Activated T-cell treated with anti-CD3 and anti-CD28 coated beads, Interleukin-2, amount 50 U/mL, for 24 hours (primary cell): ENCODE data around the gene PABPN1L.

ENCODE experiments used
- DNase-seq: peaks from one replicate; pipeline ENCODE4 v3.0.0-alpha.2; 2020
- H3K27ac Mint-ChIP-seq: 2 replicates; pipeline ENCODE4 v1.8.0; 2020; ENCODE audit warnings: mild to moderate bottlenecking, mixed read lengths
- H3K27me3 Mint-ChIP-seq: 2 replicates; pipeline ENCODE4 v1.8.0; 2020; ENCODE audit warnings: mixed read lengths
- H3K36me3 Mint-ChIP-seq: 2 replicates; pipeline ENCODE4 v1.8.0; 2020; ENCODE audit warnings: low read depth, mixed read lengths
- H3K4me1 Mint-ChIP-seq: 2 replicates; pipeline ENCODE4 v1.8.0; 2020; ENCODE audit warnings: low read depth, mixed read lengths
- H3K4me3 Mint-ChIP-seq: 2 replicates; pipeline ENCODE4 v1.8.0; 2020; ENCODE audit warnings: mild to moderate bottlenecking, moderate library complexity, mixed read lengths
- H3K9me3 Mint-ChIP-seq: 2 replicates; pipeline ENCODE4 v1.8.0; 2020; ENCODE audit warnings: mixed read lengths

PABPN1L gene

DNA sequence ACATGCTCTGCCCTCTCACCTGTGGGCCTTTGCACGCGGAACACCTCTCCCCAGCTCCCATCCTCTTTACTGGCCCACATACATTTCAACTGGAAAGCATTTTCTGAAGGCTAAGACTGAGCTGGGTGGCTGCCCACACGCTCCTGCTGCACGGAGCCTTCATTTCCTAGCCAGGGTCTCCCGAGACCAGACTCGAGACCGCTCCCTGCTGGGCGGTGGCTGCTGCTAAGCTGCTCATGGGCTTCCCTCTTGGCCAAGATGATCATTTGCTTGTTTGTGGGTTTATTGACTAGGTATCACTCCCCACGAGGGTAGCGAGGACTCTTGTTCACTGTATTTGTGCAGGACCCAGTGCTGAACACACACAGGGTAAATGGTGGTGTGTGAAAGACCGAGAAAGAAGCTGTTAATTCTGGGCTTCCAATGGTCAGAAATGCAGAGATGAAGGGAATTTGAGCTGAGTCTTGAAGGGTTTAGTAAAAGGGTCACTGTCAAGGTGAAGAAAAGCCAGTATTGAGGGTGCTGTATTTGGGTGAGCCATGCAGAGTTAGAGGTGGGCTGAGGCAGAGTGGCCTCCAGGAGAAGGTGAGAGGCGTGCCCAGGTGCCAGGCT, 8.6 kb downstream of the PABPN1L start:
- Mint-ChIP-seq H3K4me1 (peaks cover 33% of the 10 kb centered on the region), H3K4me3 (peak overlapping the region; percentile 98), H3K27ac (peak overlapping the region; percentile 96), H3K36me3 (peaks cover 57% of the 10 kb centered on the region), H3K27me3 (no peaks in the 10 kb centered on the region), H3K9me3 (no peaks in the 10 kb centered on the region)
- DNase-seq: peak; percentile 83

DNA sequence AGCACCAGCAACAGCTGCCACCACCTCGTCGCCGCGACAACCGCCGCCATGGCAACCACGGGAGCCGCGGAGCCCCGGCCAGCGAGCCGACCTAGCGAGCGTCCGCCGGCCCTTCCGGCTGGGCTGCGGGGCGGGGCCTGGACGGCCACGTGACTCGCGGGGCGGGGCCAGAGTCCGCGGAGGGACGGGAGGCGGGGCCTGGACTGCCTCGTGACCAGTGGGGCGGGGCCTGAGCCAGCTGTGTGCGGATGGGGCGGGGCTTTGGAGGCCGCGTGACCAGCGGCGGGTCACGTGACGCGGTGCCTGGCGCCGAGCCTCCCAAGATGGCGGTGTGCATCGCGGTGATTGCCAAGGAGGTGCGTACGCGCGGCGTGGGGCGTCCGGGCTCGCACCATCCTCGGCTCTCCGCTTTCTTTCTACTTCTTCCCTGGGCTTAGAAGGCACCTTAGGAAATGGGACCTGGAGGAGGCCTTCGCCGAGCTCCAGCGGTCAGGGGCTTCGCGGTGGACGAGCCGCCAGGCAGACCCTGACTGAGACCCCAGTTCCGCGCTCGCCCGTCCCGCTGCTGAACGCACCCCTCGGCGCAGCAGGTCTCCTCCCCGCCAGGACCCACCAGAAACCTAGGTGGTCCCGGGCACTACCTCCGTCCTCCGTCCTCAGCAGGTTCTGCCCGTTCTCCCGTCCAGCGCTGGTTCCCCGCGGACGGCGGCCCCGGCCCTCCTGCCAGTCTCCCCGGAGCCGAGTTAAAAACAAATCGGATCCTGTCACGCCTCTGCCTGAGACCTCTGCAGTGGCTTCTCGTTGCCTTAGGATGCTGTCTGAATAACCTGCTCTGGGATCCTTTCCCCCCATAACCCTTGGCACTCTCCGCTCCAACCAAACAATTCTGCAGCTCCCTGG, 9.4 kb downstream of the PABPN1L start, which contains the start of the genes GALNS and TRAPPC2L:
Gene GALNS, minus strand, starts transcription at position 120 of the 900 bp plus-strand sequence. Its CDS starts 70 bp downstream, at position 50.
Gene TRAPPC2L, plus strand, starts transcription at position 300 of the 900 bp plus-strand sequence. Its CDS starts 24 bp downstream, at position 324.
- Mint-ChIP-seq H3K27ac (peak within 1 kb of the TSS; percentile 96), H3K36me3 (peaks cover 50% of the 10 kb centered on the region), H3K27me3 (no peaks in the 10 kb centered on the region), H3K4me1 (peaks cover 33% of the 10 kb centered on the region), H3K9me3 (no peaks in the 10 kb centered on the region), H3K4me3 (peak within 1 kb of the TSS; percentile 98)
- peak; percentile 99 for DNase-seq

DNA sequence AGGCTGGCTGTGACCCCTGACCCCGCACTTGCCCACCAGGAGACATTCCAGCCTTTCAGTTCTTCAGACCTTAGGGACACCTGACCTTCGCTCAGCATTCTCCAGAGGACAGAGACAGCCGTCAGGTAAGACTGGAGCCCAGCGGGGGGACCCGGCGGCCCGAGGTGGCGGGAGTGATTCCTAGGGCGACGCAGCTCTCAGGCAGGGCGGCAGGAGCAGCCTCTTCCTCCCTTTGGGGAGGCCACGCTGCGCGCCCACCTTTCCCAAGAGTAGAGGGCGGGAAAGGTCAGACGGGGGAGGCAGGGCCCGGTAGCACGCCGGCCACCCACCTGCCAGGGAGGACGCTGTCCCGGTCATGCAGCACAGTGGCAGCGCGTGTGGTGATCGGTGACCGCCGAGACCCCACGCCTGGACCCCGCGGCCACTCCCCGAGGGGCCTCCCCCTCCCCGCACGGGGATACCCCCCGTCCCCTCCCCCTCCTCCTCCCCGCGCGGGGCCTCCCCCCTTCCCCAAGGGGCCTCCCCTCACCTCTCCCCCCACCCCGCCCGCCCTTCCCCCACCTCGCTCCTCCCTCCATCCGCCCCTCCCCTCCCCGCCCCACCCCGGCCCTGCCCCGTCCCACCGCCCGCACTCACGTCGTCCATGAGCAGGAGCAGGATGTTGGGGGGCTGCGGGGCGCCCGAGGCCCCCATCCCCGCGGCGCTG, 10.2 kb downstream of the PABPN1L start:
- Mint-ChIP-seq H3K27ac (peak overlapping the region; percentile 80), H3K36me3 (peaks cover 42% of the 10 kb centered on the region), H3K4me1 (peaks cover 33% of the 10 kb centered on the region), H3K4me3 (peak overlapping the region; percentile 98), H3K27me3 (no peaks in the 10 kb centered on the region), H3K9me3 (no peaks in the 10 kb centered on the region)
- DNase-seq: peak; percentile 47

DNA sequence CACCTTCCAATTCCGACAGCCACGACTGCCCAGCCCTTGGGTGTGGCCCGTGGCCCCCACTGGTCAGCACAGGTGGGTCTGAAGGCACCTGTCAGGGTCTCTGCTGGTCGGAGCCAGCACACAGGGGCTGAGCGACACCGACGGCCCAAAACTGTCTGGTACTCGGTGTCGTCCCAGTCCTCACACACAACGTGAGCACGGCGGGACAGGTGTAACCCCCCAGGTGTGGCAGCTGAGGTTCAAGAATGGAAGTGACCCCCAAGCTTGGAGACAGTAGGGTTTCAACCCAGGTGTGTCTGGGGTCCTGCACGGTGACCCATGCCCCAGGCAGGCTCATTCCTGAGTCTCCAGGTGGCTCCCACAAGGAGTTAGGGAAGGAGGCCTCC, 10.7 kb downstream of the PABPN1L start:
- Mint-ChIP-seq H3K27ac (peak overlapping the region; percentile 80), H3K4me3 (peak overlapping the region; percentile 78)

DNA sequence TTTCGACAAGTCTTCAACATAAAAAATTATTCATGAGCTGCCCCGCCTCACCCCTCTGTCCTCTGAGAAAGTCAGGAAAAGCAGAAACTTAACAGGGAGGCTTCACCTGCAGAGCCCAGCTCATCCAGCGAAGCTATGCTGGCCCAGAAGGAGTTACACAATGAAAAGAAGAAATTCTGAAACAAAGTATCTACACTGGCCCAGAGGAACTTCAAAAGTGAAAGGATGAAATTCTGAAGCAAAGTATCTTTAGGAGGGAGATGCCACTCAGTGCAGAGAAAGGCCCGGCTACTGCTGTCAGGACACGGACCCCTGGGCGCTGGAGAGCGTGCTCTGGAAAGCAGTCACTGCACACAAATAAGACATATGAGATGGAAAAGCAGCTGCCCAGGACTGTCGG, 11.3 kb downstream of the PABPN1L start:
- Mint-ChIP-seq H3K27me3 (no peaks in the 10 kb centered on the region), H3K27ac (peak overlapping the region; percentile 19), H3K9me3 (no peaks in the 10 kb centered on the region), H3K4me1 (peaks cover 33% of the 10 kb centered on the region), H3K36me3 (peaks cover 32% of the 10 kb centered on the region), H3K4me3 (peak overlapping the region; percentile 78)
- no peak for DNase-seq

More for the DNA sequence above, 10.7 kb downstream of the PABPN1L start:
- no peak for DNase-seq
- Mint-ChIP-seq H3K4me1 (peaks cover 33% of the 10 kb centered on the region), H3K36me3 (peaks cover 38% of the 10 kb centered on the region), H3K9me3 (no peaks in the 10 kb centered on the region), H3K27me3 (no peaks in the 10 kb centered on the region)

DNA sequence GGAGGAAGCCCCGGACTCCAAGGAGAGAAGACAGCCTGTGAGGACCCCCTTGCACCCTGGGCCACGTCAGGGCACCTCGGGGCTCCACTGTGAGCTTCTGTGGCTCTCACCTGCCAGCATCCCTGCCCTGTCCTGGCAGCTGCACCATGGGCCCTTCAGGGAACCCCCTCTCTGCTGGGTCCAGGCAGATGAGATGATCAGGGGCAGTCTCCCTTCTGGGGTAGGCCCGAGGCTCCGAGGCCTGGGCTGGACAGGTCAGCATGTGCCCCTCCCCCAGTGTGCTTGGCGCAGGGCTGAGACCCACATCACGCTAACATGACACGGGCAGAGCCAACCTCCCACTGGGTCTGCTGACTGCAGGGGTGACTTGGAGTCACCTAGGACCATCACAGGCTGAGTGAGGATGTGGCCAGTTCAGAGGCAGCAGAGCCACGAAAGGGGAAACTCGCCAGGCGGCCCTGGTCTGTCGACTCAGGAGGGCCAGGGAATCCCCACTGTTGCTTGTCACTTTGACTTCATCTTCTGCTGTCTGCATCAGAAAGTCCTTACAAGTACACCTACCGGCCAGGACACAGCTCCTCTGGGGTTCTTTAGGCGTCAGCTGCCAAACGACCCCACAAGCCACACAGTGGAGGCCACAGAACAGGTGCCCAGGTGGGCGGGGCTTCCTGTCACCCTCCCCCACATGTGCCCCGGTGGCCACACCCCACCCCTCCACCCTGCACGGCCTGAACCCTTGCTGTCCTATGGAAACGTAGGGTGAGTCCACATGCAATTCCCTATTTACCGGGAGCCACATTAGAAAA, 12.0 kb downstream of the PABPN1L start:
- Mint-ChIP-seq H3K9me3 (no peaks in the 10 kb centered on the region), H3K4me3 (peak overlapping the region; percentile 78), H3K36me3 (peaks cover 27% of the 10 kb centered on the region), H3K27ac (peak overlapping the region; percentile 19), H3K4me1 (peaks cover 33% of the 10 kb centered on the region), H3K27me3 (no peaks in the 10 kb centered on the region)
- peak; percentile 47 for DNase-seq

DNA sequence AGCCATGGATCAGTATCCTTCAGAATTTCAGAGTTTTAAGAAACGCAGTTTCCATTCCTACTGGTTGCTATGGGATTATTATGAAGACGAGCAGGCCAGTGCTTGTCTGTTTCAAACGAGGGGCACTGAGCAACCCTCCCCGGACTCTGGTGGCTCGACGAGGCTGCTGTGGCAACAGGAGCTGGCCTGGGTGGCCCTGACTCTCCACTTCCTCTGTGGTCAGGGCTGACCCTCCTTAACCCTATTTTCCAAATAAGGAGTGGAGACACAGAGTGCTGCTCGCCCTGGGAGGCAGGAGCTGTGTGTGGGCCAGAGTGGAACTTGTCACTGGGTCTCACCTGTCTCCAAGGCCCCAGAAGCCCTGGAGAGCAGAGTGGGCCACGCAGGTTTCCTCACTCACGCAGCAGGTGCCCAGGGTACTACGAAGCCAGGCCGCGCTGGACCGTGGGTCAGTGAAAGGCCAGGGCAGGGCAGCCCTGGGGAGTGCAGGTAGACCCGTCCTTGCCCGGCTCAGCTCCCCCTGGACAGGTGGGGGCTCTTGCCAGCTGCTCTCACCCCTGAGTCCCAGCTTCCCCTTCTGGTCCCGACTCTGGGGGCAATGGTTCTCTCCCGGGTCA, 13.0 kb downstream of the PABPN1L start:
- H3K4me3 Mint-ChIP-seq: no peak overlapping the region

DNA sequence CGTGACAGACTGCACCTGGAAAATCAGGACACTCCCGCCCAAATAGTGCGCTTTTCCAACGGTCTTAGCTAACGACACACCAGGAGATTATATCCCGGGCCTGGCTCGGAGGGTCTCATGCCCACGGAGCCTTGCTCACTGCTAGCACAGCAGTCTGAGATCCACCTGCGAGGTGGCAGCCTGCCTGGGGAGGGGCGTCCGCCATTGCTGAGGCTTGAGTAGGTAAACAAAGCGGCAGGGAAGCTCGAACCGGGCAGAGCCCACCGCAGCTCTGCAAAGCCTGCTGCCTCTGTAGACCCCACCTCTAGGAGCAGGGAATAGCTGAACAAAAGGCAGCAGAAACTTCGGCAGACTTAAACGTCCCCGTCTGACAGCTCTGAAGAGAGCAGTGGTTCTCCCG, 14.8 kb downstream of the PABPN1L start:
- Mint-ChIP-seq H3K4me3 (no peak overlapping the region), H3K4me1 (peaks cover 17% of the 10 kb centered on the region), H3K27me3 (no peaks in the 10 kb centered on the region), H3K9me3 (no peaks in the 10 kb centered on the region), H3K27ac (no peak overlapping the region), H3K36me3 (peaks cover 11% of the 10 kb centered on the region)
- no peak for DNase-seq

More for the DNA sequence above, 13.0 kb downstream of the PABPN1L start:
- Mint-ChIP-seq H3K27ac (no peak overlapping the region), H3K4me1 (peaks cover 26% of the 10 kb centered on the region), H3K27me3 (no peaks in the 10 kb centered on the region), H3K9me3 (no peaks in the 10 kb centered on the region), H3K36me3 (peaks cover 18% of the 10 kb centered on the region)
- no peak for DNase-seq

DNA sequence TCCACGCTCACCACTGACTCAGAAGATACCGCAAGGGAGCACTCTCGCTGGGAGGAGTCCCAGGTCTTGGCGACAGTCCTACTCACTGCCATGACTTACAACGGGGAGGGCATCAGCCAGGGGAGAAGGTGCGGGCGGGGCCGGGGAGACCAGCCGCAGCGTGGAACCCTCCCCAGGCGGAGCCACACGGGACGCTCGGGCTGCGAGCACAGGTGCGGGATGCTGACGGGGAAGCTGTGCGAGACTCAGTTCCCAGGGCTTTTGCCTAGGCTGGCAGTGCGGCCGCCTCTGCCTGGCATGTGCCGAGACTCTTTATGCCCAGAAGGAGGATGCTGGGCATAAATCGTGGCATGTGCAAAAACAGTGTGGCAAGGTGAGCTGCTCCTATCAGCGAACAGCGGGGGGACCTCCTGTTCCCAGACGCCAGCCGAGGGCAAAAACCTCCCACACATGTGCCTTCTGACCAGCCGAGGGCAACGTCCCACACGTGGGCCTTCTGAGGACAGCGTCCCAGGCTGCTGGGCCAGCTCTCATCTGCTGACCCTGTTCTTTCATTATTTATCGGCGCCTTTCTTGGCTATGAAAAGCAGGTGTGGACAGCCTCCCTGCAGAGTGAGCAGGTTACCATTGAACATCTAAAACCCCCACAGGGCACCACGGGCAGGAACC, 15.8 kb downstream of the PABPN1L start:
- peaks cover 11% of the 10 kb centered on the region for H3K36me3 Mint-ChIP-seq

DNA sequence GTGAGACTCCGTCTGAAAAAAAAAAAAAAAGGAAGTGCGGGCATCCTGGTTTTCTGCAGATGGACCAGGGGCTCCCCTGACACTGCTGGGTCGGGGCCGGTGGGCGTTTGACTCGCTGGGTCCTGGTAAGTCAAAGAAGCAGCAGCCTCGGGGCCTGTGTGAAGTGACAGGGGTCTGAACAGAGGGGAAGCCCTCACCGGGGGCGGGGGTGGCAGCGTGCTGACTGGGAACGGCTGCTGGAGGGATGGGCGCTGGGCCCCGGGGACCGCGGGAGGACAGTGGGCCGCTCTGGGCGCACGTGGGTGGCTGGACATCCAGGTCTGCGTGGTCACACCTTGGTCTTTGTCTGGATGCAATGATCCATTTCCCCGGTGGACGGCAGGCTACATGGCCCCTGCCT, 17.9 kb downstream of the PABPN1L start:
- H3K4me3 Mint-ChIP-seq: no peak overlapping the region
- no peak overlapping the region for H3K27ac Mint-ChIP-seq
- no peaks in the 10 kb centered on the region for H3K9me3 Mint-ChIP-seq
- no peaks in the 10 kb centered on the region for H3K4me1 Mint-ChIP-seq
- peaks cover 11% of the 10 kb centered on the region for H3K36me3 Mint-ChIP-seq
- no peaks in the 10 kb centered on the region for H3K27me3 Mint-ChIP-seq
- DNase-seq: no peak

More for the DNA sequence above, 15.8 kb downstream of the PABPN1L start:
- Mint-ChIP-seq H3K9me3 (no peaks in the 10 kb centered on the region), H3K27me3 (no peaks in the 10 kb centered on the region), H3K27ac (no peak overlapping the region), H3K4me3 (no peak overlapping the region), H3K4me1 (peaks cover 13% of the 10 kb centered on the region)
- DNase-seq: no peak

DNA sequence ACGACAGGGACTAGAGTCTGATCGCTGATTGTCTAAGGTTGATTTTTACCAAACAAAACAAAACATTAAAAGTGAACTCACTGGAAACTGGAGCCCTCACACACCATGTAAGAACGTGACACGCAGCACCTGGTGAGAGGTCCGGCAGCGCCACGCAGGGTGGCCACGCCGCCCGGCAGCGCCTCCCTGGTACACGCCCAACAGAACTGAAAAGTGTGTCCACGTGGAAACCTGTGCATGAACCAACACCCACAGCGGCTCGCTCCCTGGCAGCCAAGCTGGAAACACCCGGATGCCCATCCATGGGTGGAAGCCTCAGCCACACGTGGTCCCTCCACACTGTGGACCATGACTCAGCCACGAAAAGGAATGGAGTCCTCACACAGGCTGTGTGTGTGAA, 18.8 kb downstream of the PABPN1L start:
- Mint-ChIP-seq H3K9me3 (no peaks in the 10 kb centered on the region), H3K4me1 (no peaks in the 10 kb centered on the region), H3K27ac (no peak overlapping the region), H3K4me3 (no peak overlapping the region), H3K36me3 (peaks cover 15% of the 10 kb centered on the region), H3K27me3 (no peaks in the 10 kb centered on the region)
- DNase-seq: no peak

DNA sequence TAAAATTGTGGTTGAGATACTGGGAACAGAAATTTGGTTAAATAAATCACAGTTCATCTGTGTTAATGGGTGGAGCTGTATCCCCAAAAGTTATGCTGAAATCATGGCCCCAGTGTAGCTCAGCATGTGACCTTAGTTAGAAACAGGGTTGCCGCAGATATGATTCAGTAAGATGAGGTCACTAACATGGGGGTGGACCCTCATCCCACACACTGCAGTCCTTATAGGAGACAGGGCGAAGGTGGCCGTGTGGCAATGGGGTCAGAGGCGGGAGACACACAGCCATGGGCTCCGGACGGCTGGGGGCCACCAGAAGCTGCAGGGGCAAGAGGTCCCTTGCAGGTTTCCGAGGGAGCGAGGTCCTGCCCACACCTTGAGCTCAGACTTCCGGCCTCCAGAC, 20.4 kb downstream of the PABPN1L start:
- Mint-ChIP-seq H3K9me3 (no peaks in the 10 kb centered on the region), H3K4me3 (no peak overlapping the region), H3K36me3 (peaks cover 18% of the 10 kb centered on the region), H3K4me1 (no peaks in the 10 kb centered on the region), H3K27ac (no peak overlapping the region), H3K27me3 (no peaks in the 10 kb centered on the region)
- no peak for DNase-seq

DNA sequence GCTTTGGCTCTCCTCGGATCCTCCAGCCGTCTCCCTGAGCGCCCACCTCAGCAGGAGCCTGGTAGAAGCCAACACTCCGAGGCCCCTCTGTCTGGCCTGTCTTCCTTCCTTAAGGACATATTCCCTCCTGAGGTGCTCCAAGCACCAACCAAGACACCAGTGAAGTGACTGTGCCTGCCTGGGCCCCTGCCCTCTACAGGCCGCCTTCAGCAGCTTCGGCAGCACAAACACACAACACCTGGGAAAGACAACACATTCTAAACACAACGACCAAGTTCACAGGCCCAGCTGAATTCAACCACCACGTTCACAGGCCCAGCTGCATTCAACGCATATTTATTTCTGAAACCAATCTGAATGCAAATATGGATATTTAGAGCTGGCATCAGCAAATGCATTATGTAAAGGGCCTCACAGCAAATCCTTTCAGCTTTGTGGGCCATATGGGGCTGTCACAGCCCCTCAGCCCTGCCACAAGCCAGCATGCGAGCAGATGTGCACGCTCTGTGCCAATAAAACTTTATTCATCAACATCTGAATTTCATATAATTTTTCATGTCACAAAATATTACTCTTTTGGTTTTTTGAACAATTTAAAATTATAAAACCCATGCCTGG, 21.9 kb downstream of the PABPN1L start:
- Mint-ChIP-seq H3K27ac (no peak overlapping the region), H3K27me3 (no peaks in the 10 kb centered on the region), H3K4me1 (no peaks in the 10 kb centered on the region), H3K9me3 (no peaks in the 10 kb centered on the region), H3K36me3 (peaks cover 22% of the 10 kb centered on the region), H3K4me3 (no peak overlapping the region)
- no peak for DNase-seq
